Measurements from ENCODE around the gene JPH4. TPM values are rescaled to one million over a fixed set of nuclear protein-coding genes. Genes with fewer than 3 reads are reported as not detected.

JPH4 gene
- total and polyA plus RNA-seq, 2 of the 8 experiments (the other 6 are each of a cell fraction or from before 2014, with no cell fraction given): 23.9 to 46.7 TPM

GRCh38 chr14:23621932-23622730 is 43.5 kb upstream of the JPH4 start (continued):
- TF ChIP-seq CHD7 (IDR thresholded peaks at IDR 0.05; ENCODE audit: insufficient replicate concordance, low read length): no peak
- TF ChIP-seq FOSL1 (IDR thresholded peaks at IDR 0.05; ENCODE audit: insufficient read depth, low read depth, low read length): no peak
- TF ChIP-seq SAP30 (IDR thresholded peaks at IDR 0.05; ENCODE audit: insufficient read depth, insufficient replicate concordance, low read length): no peak
- no peak for TF ChIP-seq SP2 (IDR thresholded peaks at IDR 0.05; ENCODE audit: low read length)
- TF ChIP-seq HDAC2 (IDR thresholded peaks at IDR 0.05; ENCODE audit: borderline replicate concordance in 1 of 2, low read depth in 2 of 2, low read length in 2 of 2): no peak
- no peak for TF ChIP-seq RXRA (IDR thresholded peaks at IDR 0.05; ENCODE audit: insufficient read depth, low read depth, low read length)
- no peak for TF ChIP-seq CREB1 (IDR thresholded peaks at IDR 0.05)
- no peak for TF ChIP-seq BRCA1 (IDR thresholded peaks at IDR 0.05; ENCODE audit: low read depth, low read length)
- no peak for TF ChIP-seq TCF12 (IDR thresholded peaks at IDR 0.05; ENCODE audit: low read depth, low read length)
- no peak for TF ChIP-seq BCL11A (IDR thresholded peaks at IDR 0.05; ENCODE audit: low read depth in 2 of 2, low read length in 2 of 2)

Data from H1 (cell line).